ENCODE data around the gene DDAH1.

Gene DDAH1

GRCh38 chr1:85450832-85451231 lies 14.1 kb downstream of the DDAH1 start:
- no peaks in the 10 kb centered on the region for H3K4me1 ChIP-seq (ENCODE audit: control insufficient read depth, low read length)
- H3K27ac ChIP-seq (ENCODE audit: low read depth, low read length) = no peak overlapping the region
- H3K4me2 ChIP-seq (ENCODE audit: low read length) = no peak overlapping the region
- TF ChIP-seq CTCF (IDR thresholded peaks at IDR 0.05; ENCODE audit: low read depth, low read length, poor library complexity, severe bottlenecking) = no peak
- no peak for TF ChIP-seq EZH2phosphoT487 (IDR thresholded peaks at IDR 0.05; ENCODE audit: borderline replicate concordance, low read length)
- H4K20me1 ChIP-seq (ENCODE audit: control insufficient read depth, insufficient read depth, low read depth, low read length) = no peaks in the 10 kb centered on the region
- H3K27me3 ChIP-seq (ENCODE audit: control insufficient read depth, low read length) = no peaks in the 10 kb centered on the region
- H3K79me2 ChIP-seq (ENCODE audit: control insufficient read depth, low read length) = no peaks in the 10 kb centered on the region
- no peaks in the 10 kb centered on the region for H3K36me3 ChIP-seq (ENCODE audit: control insufficient read depth, low read length)
- no peaks in the 10 kb centered on the region for H3K9me2 ChIP-seq (replicated peaks; ENCODE audit: control insufficient read depth, low read length)
- H3K4me3 ChIP-seq (ENCODE audit: low read length) = no peak overlapping the region
- no peaks in the 10 kb centered on the region for H3K9me3 ChIP-seq (ENCODE audit: control insufficient read depth, insufficient read depth, low read length)
- H3F3A ChIP-seq (ENCODE audit: control insufficient read depth, insufficient read depth) = no peaks in the 10 kb centered on the region

GRCh38 chr1:85449356-85449755 lies 15.6 kb downstream of the DDAH1 start:
- no peaks in the 10 kb centered on the region for H3K4me1 ChIP-seq (ENCODE audit: control insufficient read depth, low read length)
- no peak overlapping the region for H3K4me2 ChIP-seq (ENCODE audit: low read length)
- H3F3A ChIP-seq (ENCODE audit: control insufficient read depth, insufficient read depth) = no peaks in the 10 kb centered on the region
- TF ChIP-seq EZH2phosphoT487 (IDR thresholded peaks at IDR 0.05; ENCODE audit: borderline replicate concordance, low read length) (no peak), CTCF (IDR thresholded peaks at IDR 0.05; ENCODE audit: low read depth, low read length, poor library complexity, severe bottlenecking) (no peak)
- H3K27ac ChIP-seq (ENCODE audit: low read depth, low read length) = no peak overlapping the region
- H3K36me3 ChIP-seq (ENCODE audit: control insufficient read depth, low read length) = no peaks in the 10 kb centered on the region
- H3K27me3 ChIP-seq (ENCODE audit: control insufficient read depth, low read length) = no peaks in the 10 kb centered on the region
- H3K9me2 ChIP-seq (replicated peaks; ENCODE audit: control insufficient read depth, low read length) = no peaks in the 10 kb centered on the region
- H4K20me1 ChIP-seq (ENCODE audit: control insufficient read depth, insufficient read depth, low read depth, low read length) = no peaks in the 10 kb centered on the region
- H3K4me3 ChIP-seq (ENCODE audit: low read length) = no peak overlapping the region
- no peaks in the 10 kb centered on the region for H3K9me3 ChIP-seq (ENCODE audit: control insufficient read depth, insufficient read depth, low read length)
- H3K79me2 ChIP-seq (ENCODE audit: control insufficient read depth, low read length) = no peaks in the 10 kb centered on the region

GRCh38 chr1:85448358-85448757 lies 16.6 kb downstream of the DDAH1 start:
- H4K20me1 ChIP-seq (ENCODE audit: control insufficient read depth, insufficient read depth, low read depth, low read length) = no peaks in the 10 kb centered on the region
- H3K36me3 ChIP-seq (ENCODE audit: control insufficient read depth, low read length) = no peaks in the 10 kb centered on the region
- H3K9me3 ChIP-seq (ENCODE audit: control insufficient read depth, insufficient read depth, low read length) = no peaks in the 10 kb centered on the region
- no peak overlapping the region for H3K4me2 ChIP-seq (ENCODE audit: low read length)
- H3K4me1 ChIP-seq (ENCODE audit: control insufficient read depth, low read length) = no peaks in the 10 kb centered on the region
- no peak overlapping the region for H3K4me3 ChIP-seq (ENCODE audit: low read length)
- H3K27me3 ChIP-seq (ENCODE audit: control insufficient read depth, low read length) = no peaks in the 10 kb centered on the region
- H3K27ac ChIP-seq (ENCODE audit: low read depth, low read length) = no peak overlapping the region
- no peaks in the 10 kb centered on the region for H3K79me2 ChIP-seq (ENCODE audit: control insufficient read depth, low read length)
- H3F3A ChIP-seq (ENCODE audit: control insufficient read depth, insufficient read depth) = no peaks in the 10 kb centered on the region
- no peak for TF ChIP-seq CTCF (IDR thresholded peaks at IDR 0.05; ENCODE audit: low read depth, low read length, poor library complexity, severe bottlenecking)
- no peak for TF ChIP-seq EZH2phosphoT487 (IDR thresholded peaks at IDR 0.05; ENCODE audit: borderline replicate concordance, low read length)
- no peaks in the 10 kb centered on the region for H3K9me2 ChIP-seq (replicated peaks; ENCODE audit: control insufficient read depth, low read length)
